Measurements from ENCODE around the gene DDIT3. TPM values are rescaled to one million over a fixed set of nuclear protein-coding genes. Genes with fewer than 3 reads are reported as not detected.

The DDIT3 gene
- total RNA-seq, 1 experiment from 2014 or later = 27.4 TPM

DNA sequence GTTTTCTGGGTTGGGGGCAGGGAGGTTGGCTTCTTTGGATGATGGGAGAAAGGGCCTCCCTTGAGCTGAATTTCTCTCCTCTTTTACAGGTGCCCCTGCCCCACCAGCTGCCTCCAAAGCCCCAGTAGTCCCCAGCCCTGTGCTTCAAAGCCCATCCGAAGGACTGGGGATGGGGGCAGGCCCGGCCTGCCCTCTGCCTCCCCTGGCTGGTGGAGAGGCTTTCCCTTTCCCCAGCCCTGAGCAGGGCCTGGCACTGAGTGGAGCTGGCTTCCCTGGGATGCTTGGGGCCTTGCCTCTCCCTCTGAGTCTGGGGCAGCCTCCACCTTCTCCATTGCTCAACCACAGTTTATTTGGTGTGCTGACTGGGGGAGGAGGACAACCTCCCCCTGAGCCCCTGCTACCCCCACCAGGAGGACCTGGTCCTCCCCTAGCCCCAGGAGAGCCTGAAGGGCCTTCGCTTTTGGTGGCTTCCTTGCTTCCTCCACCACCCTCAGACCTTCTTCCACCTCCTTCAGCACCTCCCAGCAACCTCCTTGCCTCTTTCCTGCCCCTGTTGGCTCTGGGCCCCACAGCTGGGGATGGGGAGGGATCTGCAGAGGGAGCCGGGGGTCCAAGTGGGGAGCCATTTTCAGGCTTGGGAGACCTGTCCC, 6.3 kb upstream of the DDIT3 start:
- Histone ChIP-seq H3K9ac (ENCODE audit: low read length) (no peak overlapping the region), H3K4me2 (ENCODE audit: low read length) (no peak overlapping the region), H3K36me3 (ENCODE audit: low read depth, low read length) (peaks cover 36% of the 10 kb centered on the region), H3F3A (ENCODE audit: low read length, unreplicated experiment) (no peaks in the 10 kb centered on the region), H3K79me2 (ENCODE audit: low read length) (peaks cover 24% of the 10 kb centered on the region), H3K9me2 (replicated peaks; ENCODE audit: low read length) (no peaks in the 10 kb centered on the region), H3K27ac (ENCODE audit: low read length) (no peak overlapping the region), H3K4me1 (ENCODE audit: insufficient read depth, low read length) (peaks cover 24% of the 10 kb centered on the region), H4K20me1 (ENCODE audit: low read length) (no peaks in the 10 kb centered on the region), H2AFZ (ENCODE audit: low read length) (no peak overlapping the region), H3K9me3 (ENCODE audit: low read length) (no peaks in the 10 kb centered on the region), H3K27me3 (ENCODE audit: low read length) (no peaks in the 10 kb centered on the region), H3K4me3 (ENCODE audit: low read length) (no peak overlapping the region)
- no peak for ATAC-seq
- no peak for DNase-seq
- intact Hi-C loops (cut with micrococcal nuclease) = no loop called here
- TF ChIP-seq, protein P1, sequence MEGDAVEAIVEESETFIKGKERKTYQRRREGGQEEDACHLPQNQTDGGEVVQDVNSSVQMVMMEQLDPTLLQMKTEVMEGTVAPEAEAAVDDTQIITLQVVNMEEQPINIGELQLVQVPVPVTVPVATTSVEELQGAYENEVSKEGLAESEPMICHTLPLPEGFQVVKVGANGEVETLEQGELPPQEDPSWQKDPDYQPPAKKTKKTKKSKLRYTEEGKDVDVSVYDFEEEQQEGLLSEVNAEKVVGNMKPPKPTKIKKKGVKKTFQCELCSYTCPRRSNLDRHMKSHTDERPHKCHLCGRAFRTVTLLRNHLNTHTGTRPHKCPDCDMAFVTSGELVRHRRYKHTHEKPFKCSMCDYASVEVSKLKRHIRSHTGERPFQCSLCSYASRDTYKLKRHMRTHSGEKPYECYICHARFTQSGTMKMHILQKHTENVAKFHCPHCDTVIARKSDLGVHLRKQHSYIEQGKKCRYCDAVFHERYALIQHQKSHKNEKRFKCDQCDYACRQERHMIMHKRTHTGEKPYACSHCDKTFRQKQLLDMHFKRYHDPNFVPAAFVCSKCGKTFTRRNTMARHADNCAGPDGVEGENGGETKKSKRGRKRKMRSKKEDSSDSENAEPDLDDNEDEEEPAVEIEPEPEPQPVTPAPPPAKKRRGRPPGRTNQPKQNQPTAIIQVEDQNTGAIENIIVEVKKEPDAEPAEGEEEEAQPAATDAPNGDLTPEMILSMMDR (conservative IDR thresholded peaks at IDR 0.05; ENCODE audit: low read depth, low read length) = no peak
- TF ChIP-seq EZH2phosphoT487 (IDR thresholded peaks at IDR 0.05; ENCODE audit: borderline replicate concordance, low read length) (no peak), EZH2 (IDR thresholded peaks at IDR 0.05; ENCODE audit: low read length, unreplicated experiment) (no peak)
- no TSS peak for BruUV-seq (replicated peaks)
- ChIA-PET CTCF (no interaction called here), POLR2A (ENCODE audit: unreplicated experiment) (no interaction called here)

DNA sequence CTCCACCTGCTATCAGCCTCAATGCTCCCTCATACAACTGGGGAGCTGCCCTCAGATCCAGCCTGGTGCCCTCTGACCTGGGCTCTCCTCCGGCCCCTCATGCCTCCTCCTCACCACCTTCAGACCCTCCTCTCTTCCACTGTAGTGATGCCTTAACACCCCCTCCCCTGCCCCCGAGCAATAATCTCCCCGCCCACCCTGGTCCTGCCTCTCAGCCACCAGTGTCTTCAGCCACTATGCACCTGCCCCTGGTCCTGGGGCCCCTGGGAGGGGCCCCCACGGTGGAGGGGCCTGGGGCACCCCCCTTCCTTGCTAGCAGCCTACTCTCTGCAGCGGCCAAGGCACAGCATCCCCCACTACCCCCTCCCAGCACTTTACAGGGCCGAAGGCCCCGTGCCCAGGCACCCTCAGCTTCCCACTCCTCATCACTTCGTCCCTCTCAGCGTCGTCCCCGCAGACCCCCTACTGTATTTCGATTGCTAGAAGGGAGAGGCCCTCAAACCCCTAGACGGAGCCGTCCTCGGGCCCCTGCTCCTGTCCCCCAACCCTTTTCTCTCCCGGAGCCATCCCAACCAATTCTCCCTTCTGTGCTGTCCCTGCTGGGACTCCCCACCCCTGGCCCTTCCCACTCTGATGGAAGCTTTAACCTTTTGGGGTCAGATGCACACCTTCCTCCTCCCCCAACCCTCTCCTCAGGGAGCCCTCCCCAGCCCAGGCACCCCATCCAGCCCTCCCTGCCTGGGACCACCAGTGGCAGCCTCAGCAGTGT, 5.5 kb upstream of the DDIT3 start:
- Histone ChIP-seq H3K9ac (ENCODE audit: low read length) (no peak overlapping the region), H3K4me2 (ENCODE audit: low read length) (no peak overlapping the region), H3K36me3 (ENCODE audit: low read depth, low read length) (peaks cover 35% of the 10 kb centered on the region), H4K20me1 (ENCODE audit: low read length) (no peaks in the 10 kb centered on the region), H3K9me3 (ENCODE audit: low read length) (no peaks in the 10 kb centered on the region), H3K79me2 (ENCODE audit: low read length) (peaks cover 24% of the 10 kb centered on the region), H3K4me3 (ENCODE audit: low read length) (no peak overlapping the region), H3K27ac (ENCODE audit: low read length) (no peak overlapping the region), H3K9me2 (replicated peaks; ENCODE audit: low read length) (no peaks in the 10 kb centered on the region), H2AFZ (ENCODE audit: low read length) (no peak overlapping the region), H3K4me1 (ENCODE audit: insufficient read depth, low read length) (peaks cover 32% of the 10 kb centered on the region), H3K27me3 (ENCODE audit: low read length) (no peaks in the 10 kb centered on the region), H3F3A (ENCODE audit: low read length, unreplicated experiment) (no peaks in the 10 kb centered on the region)
- ATAC-seq = no peak
- TF ChIP-seq EZH2 (IDR thresholded peaks at IDR 0.05; ENCODE audit: low read length, unreplicated experiment) (no peak), EZH2phosphoT487 (IDR thresholded peaks at IDR 0.05; ENCODE audit: borderline replicate concordance, low read length) (no peak)
- TF ChIP-seq, protein P1 (conservative IDR thresholded peaks at IDR 0.05; ENCODE audit: low read depth, low read length) = no peak
- DNase-seq = no peak
- no TSS peak for BruUV-seq (replicated peaks)
- intact Hi-C loops (cut with micrococcal nuclease) = no loop called here
- ChIA-PET CTCF (no interaction called here), POLR2A (ENCODE audit: unreplicated experiment) (no interaction called here)

Measured in PC-3 (cell line).